ENCODE measurements around the gene C2CD4A. TPM values are rescaled to one million over a fixed set of nuclear protein-coding genes. Genes with fewer than 3 reads are reported as not detected.

The C2CD4A gene
- total and polyA plus RNA-seq, 12 donors = 0.07 to 0.67 (median 0.23) TPM; not detected in 3

DNA sequence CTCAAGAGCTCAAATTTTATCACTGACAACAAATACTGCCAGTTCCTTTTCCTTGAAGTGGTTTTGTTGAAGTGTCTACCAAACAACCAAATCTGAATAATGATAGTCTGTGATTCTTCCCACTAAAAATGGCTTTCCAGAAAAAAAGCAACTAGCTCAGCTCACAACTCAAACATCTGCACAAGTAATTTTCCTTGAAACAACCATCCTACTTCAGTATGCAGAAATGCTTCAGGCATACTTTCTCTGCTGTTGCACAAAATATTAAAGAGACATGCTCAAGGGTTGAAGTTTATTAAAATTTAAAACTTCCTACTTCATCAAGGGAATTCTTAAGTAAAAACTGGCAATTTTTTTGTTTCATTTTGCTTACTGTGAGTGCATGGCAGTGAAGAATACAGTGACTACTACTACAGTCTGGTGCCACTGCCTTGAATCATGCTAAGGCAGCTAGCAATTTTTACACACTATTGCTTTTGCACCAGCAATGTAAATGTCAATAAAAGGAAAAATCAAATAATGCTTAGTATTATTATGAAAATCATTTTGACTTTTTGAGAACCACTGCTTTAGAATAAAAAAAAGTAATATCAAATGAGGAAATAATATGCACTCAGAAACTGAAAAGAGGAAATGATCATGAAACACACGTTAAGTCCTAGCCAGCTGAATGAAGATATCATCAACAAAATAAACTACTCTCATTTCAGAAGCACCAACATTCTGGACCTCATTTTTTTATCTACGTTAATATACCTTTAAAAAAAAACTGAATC lies 40.1 kb upstream of the C2CD4A start:
- DNase-seq = no peak
- peaks cover 0 to 5% of the 10 kb centered on the region in 2 donors for H3K4me1 ChIP-seq (replicated peaks in 1 of 2)
- intact Hi-C loops (cut with DNase I) = no loop called here
- no peak overlapping the region for H3K4me3 ChIP-seq
- peaks cover 0 to 4% (median 0%) of the 10 kb centered on the region in 3 donors for H3K9me3 ChIP-seq (replicated peaks in 1 of 3)
- WGBS, 4 donors = 69 to 82% (median 77%) methylated on average over 2 of the region's 2 CpGs
- no peak for TF ChIP-seq POLR2A (IDR thresholded peaks at IDR 0.05)
- TF ChIP-seq, protein P1, sequence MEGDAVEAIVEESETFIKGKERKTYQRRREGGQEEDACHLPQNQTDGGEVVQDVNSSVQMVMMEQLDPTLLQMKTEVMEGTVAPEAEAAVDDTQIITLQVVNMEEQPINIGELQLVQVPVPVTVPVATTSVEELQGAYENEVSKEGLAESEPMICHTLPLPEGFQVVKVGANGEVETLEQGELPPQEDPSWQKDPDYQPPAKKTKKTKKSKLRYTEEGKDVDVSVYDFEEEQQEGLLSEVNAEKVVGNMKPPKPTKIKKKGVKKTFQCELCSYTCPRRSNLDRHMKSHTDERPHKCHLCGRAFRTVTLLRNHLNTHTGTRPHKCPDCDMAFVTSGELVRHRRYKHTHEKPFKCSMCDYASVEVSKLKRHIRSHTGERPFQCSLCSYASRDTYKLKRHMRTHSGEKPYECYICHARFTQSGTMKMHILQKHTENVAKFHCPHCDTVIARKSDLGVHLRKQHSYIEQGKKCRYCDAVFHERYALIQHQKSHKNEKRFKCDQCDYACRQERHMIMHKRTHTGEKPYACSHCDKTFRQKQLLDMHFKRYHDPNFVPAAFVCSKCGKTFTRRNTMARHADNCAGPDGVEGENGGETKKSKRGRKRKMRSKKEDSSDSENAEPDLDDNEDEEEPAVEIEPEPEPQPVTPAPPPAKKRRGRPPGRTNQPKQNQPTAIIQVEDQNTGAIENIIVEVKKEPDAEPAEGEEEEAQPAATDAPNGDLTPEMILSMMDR (IDR thresholded peaks at IDR 0.05) = no peak
- no peak overlapping the region for H3K27ac ChIP-seq
- no peaks in the 10 kb centered on the region for H3K36me3 ChIP-seq (replicated peaks in 1 of 2)
- no peaks in the 10 kb centered on the region for H3K27me3 ChIP-seq

DNA sequence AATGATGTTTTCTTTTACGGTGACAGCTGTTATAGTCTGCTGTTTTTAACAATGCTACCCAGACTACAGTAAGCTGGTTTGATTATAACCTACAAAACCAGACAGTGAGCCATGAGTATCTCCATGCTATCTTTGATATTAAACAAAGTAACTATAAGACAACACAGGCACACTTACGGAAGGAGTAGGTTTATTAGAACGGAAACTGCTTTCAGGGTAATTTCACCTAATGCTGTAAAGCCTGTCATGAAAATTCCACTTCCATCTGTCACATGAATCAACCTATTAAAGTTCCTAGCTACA lies 39.6 kb upstream of the C2CD4A start:
- Histone ChIP-seq H3K4me1 (replicated peaks in 1 of 2) (peaks cover 0 to 5% of the 10 kb centered on the region in 2 donors), H3K4me3 (no peak overlapping the region), H3K27me3 (no peaks in the 10 kb centered on the region), H3K9me3 (replicated peaks in 1 of 3) (peaks cover 0 to 5% (median 0%) of the 10 kb centered on the region in 3 donors), H3K36me3 (replicated peaks in 1 of 2) (no peaks in the 10 kb centered on the region), H3K27ac (no peak overlapping the region)
- no peak for DNase-seq
- TF ChIP-seq, protein P1 (IDR thresholded peaks at IDR 0.05) = no peak
- no peak for TF ChIP-seq POLR2A (IDR thresholded peaks at IDR 0.05)
- WGBS, 4 donors = 77 to 96% (median 92%) methylated on average over 3 of the region's 3 CpGs
- intact Hi-C loops (cut with DNase I) = no loop called here

DNA sequence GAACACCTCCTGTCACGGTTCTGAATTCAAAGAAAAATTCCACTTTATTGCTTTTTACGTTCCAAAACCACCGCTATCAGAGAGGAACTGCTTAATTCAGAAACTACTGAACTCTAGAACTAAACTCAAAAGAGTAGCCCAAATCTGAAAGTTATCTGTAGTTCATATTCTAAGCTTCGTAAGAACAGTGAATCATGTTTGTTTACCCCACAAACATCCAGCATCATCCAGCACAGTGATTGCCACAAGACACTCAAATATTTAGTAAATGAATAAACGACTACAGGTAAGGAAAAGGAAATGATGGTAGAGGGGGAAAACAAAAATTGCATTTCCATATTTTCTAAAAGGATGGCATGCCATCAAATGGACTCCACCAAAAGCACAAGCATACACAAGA lies 38.9 kb upstream of the C2CD4A start:
- Histone ChIP-seq H3K27me3 (no peaks in the 10 kb centered on the region), H3K27ac (no peak overlapping the region), H3K36me3 (replicated peaks in 1 of 2) (no peaks in the 10 kb centered on the region), H3K4me1 (replicated peaks in 1 of 2) (peaks cover 0 to 5% of the 10 kb centered on the region in 2 donors), H3K9me3 (replicated peaks in 1 of 3) (peaks cover 0 to 5% (median 0%) of the 10 kb centered on the region in 3 donors), H3K4me3 (no peak overlapping the region)
- no peak for DNase-seq
- 88 to 96% (median 92%) methylated on average over 5 of the region's 5 CpGs for WGBS, 4 donors
- TF ChIP-seq, protein P1 (IDR thresholded peaks at IDR 0.05) = no peak
- TF ChIP-seq POLR2A (IDR thresholded peaks at IDR 0.05) = no peak
- intact Hi-C loops (cut with DNase I) = no loop called here

DNA sequence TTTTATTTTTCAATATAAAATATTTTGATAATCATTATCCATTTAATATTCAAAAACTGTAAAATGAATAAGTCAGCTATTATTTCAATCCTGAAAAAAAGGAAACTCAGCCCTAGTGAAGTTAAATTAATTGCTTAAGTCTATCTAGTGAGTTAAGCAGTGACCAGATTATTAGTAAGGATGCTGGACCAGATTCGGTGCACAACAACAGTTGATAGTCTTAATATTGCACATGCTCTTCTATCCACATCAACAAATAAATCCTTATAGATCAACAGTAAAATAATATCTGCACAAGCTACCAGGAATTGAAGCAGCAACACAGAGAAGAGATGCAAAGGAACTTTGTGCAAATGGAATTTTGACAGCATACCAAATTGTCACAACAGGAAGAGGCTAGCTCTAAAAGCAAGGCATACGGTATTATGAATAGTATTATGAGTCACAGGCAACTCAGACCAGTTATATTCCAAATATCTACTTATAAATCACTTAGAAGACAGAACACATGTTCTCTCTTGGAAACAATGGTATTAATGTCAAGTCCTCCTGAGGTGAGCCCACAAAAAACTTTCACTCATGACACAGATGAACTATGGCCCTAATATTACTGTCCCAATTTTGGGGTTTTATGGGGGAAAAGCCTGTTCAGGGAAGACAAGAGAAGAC lies 31.4 kb upstream of the C2CD4A start:
- no peaks in the 10 kb centered on the region for H3K36me3 ChIP-seq (replicated peaks in 1 of 2)
- H3K4me3 ChIP-seq = no peak overlapping the region
- H3K9me3 ChIP-seq (replicated peaks in 1 of 3) = peaks cover 0 to 5% (median 0%) of the 10 kb centered on the region in 3 donors
- H3K4me1 ChIP-seq (replicated peaks in 1 of 2) = peaks cover 8 to 17% of the 10 kb centered on the region in 2 donors
- H3K27ac ChIP-seq = peak overlapping the region in 1 of 5 donors; percentile 43
- no peak for TF ChIP-seq POLR2A (IDR thresholded peaks at IDR 0.05)
- TF ChIP-seq, protein P1 (IDR thresholded peaks at IDR 0.05) = no peak
- 40 to 50% (median 44%) methylated on average over 2 of the region's 2 CpGs for WGBS, 4 donors
- intact Hi-C loops (cut with DNase I) = no loop called here
- DNase-seq = no peak
- H3K27me3 ChIP-seq = no peaks in the 10 kb centered on the region

Measured in adrenal gland (tissue), 12 donors.